Retina (tissue), 1 donor: ENCODE measurements around the gene SUMF1.

Experiments
- DNase-seq: peaks from one replicate; pipeline ENCODE4 v3.0.0-alpha.2; 2016

SUMF1 gene

DNA sequence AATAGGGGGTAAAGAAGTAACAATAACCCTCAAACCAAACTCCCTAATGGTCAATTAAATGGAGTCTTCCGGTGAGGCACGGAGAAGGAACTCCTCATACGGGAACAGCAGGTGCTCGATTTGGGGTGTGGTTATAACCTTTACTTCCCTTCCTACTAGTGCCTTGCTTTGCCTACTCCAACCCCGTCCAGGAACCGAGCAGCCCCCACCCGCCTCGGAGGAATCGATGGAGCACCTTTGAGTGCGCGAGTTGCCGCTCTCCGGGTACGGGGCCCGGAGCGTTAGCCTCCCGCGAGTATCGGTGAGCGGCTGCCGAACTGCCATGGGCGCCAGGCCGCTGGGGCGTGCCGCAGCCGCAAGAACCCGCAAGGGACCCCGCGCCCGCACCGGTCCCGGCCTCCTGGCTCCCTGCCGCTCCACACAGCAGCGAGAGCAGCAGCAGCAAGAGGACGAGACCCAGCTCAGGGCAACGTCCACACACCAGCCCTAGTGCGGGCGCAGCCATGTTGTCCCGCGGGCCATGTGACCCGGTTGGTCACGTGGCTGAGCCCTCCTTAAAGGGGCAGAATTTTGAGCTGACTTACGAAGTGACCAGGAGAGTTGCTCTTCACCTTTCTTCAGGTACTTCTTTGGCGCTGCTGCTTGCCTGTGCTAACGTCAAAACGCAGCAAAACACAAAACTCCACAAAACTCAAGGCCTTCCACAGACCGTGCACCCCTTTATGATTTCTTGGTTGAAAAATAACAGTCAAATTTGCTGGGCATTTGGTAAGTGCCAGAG, at the start of gene SUMF1:
SUMF1 (minus strand) TSS at position 529 of the 781 bp plus-strand sequence; CDS start at position 505, 24 bp downstream.
- peak; percentile 92 for DNase-seq

DNA sequence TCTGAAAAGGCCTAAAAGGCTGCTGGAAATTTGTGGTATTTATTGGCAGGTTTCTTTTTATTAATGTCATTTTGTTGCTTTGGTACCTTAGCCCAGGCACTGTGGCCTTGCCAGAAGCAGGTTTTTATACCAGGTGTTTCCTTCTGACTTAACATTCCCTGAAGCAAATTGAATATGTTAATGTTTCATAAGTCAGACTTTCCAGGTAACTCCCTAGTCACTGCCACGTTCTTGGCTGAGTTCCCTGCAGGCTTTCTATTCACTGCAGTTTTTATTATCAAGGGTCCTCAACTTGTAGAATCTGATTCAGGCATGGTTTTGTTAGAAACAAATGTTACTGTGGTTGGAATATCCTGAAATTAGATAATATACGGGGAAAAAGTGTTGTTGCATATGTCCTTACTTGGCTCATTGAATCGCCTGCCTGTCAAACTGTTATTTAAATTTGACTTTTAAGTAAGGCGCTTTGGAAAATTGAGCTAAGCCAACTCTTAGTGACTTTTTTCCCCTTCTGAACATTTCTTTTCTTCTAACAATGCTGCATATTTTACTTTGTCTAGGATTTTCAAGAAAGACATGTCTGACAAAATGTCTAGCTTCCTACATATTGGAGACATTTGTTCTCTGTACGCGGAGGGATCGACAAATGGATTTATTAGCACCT, 49.0 kb upstream of the SUMF1 start:
- DNase-seq: no peak

DNA sequence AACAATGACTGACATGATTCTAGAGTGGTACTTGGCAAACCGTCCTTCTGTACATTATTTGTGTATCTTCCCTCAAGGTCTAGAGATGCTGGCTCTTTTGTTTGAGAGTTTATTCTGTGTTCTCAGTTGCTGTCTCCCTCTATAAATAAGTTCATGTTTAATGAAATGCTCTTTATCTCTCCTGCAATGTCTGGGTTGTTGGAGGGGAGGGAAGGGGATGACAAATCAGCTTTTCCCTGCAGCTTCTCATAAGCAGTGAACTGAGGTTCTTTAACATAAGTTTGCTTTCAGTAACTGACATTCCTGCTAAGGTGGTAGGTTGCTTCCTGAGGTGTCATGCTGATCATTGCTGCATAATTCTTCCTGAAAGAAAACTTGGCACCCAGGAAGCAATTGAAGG, 47.8 kb upstream of the SUMF1 start:
- DNase-seq: no peak

DNA sequence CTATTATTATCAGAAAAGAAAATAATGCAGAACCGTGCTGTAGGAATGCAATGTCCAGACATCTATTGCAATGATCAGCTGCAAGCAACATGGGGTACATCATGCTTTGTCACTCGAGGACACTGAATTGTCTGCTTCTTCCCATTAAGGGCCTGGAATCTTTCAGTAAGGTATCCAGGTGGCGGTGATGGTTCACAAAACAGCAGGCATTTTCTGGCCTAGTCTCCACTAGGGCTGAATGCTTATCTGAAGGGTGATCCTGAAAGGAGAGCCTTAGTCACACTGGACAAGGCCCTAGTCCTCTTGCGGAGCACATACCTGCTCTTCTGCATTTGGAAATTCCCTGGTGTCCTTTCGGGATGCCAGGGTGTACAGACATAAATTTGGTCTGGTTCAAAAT, 47.3 kb upstream of the SUMF1 start:
- no peak for DNase-seq

DNA sequence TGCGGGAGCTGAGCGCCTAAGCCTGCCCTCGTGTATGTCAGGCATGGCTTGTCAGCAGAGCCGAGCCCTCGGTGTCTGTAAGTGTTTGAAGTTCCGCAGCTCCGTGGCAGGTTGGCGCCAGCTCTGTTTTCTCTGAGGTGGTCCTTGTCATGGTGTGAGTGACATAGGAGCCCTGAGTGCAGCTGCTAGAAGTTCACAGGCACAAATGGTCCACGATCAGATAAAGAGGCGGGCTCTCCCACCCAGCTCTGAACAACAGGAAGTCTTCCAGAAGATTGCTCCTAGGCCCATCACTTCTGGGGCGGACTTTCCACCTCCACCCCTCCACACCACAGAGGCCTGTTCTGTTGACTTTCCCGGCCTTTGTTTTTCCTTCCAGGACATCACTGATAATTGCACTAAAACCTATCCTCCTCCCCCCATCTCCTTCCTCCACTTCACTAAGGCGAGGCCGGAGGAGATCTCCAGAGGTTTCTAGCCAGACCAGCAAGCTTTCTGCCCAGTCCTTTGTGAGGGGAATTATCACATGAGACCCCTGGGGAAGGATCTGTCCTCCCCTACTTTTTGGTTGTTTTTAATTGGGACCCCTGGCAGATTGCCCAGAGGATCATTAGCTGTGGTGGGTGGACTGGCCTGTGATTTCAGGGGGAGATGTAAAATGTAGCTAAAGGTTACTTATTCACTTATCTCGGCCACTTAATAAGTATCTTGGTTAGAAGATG, 46.0 kb upstream of the SUMF1 start:
- peak; percentile 49 for DNase-seq

DNA sequence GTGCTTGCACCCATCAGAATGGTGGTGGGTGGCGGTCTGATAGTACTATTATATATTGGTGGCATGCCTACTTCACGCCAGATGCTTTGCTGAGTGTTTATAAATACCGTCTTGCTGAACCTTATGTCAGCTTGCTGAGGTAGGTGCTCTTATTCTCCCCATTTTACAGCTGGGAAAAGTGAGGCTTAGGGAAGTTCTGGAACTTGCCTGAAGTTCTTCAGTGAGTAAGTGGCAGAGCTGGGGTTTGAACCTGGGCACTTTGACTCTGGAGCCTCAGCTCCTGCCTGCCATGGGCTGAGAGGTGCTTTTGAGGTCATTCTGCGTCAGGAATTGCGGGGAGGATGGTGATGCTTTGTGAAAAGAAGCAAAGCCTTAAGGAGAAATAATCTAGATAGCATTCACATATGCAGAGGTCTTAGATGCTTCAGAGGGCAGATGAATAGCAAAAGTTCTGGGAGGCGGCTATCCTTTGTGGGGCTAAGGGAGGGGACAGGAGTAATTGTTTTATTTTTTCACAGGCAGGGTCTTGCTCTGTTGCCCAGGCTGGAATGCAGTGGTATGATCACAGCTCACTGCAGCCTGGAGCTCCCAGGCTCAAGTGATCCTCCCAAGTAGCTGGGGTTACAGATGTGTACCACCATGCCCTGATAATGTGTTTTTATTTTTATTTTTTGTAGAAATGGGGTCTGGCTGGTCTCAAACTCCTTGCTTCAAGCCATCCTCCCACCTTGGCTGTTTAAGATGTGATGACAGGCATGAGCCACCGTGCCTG, 44.6 kb upstream of the SUMF1 start:
- no peak for DNase-seq

DNA sequence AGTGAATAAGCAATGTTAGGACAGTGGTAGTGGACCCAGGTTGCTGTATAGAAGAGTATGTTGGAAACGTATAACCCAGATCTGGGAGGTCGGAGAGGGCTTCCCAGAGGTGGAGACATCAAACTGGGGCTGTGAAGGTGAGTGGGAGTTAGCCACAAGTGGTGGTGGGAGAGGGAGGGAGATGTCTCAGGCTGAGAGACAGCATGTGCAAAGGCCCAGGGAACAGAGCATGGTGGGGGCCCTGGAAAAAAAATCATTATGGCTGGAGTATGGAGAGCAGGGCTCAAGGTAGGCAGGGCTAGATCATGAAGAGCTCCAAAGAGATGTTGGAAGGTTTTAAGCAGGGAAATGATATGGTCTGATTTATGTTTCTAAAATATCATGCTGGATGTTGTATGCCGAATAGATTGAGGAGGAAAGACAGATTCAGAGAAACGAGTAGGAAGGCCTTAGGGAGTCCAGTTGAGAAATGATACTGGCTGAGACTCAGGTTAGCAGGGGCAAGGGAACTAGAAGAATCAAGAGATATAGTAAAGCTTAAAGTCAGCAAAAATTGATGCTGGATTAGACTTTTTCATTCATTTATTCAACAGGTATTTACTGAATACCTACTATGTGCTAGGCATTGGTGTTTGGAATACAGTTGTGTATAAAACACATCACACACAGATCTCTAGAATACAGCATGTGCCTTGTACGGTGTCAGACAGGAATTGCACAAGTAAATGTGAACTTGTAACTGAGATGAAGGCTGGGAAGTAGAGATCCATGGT, 43.1 kb upstream of the SUMF1 start:
- DNase-seq: no peak

DNA sequence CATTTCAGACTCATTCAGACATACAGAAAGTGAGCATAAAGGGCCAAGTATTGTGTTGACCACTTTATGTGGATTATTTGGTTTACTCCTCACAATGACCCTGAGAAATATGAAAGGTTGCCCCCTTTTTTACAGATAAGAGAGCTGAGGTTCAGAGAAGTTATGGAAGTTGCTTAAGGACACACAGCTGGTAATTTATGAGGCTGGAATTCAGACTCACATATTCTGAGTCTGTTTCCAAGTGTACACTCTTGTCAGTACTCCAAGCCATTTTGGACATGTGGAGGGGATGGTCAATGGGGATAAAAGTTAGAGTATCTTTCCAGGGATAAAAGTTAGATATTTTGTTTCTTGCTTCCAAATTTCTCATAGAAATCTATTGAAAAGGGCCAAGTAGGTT, 42.0 kb upstream of the SUMF1 start:
- DNase-seq: no peak

DNA sequence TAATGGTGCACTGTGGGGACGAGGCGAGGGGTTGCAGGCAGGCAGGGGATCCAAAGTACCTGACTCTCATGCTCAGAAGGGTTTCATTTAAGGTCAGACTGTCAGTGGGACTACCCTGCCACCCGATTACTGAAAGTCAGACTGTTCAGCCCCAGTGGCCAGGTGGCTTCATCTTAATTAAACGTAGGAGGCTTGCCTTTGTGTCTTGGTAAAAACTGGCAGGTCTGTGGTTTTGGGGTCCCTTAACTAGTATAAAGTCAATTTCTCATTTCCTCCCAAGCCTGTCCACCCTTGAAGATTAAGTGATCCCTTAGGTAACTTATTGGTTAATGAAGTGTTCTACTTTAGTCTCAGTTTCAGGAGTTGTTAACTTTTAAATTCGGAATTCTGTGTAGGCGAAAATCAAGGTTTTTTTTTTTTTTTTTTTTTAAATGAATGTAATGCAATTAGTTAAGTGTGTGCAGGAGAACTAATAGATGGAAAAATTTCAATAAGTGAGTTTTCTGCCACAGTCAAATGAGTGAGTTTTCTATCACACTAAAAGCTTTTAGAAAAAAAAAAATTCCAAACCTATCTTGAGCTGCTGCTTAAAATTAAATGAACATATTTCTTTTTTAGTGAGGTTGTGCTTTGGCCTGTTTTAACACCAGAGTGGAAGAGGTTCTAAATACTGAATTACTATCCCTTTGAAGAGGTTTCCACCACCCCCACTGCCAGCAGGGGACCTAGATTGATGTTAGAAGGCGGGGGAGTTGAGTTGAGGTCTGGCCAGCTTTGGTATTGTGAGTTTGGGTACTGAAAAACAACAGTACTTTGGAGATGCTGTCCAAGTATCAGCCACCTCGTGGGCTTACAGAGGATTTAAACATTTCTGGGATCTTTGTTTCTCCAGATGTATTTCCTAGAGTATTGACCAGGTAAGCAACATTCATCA, 41.2 kb upstream of the SUMF1 start:
- DNase-seq: no peak

DNA sequence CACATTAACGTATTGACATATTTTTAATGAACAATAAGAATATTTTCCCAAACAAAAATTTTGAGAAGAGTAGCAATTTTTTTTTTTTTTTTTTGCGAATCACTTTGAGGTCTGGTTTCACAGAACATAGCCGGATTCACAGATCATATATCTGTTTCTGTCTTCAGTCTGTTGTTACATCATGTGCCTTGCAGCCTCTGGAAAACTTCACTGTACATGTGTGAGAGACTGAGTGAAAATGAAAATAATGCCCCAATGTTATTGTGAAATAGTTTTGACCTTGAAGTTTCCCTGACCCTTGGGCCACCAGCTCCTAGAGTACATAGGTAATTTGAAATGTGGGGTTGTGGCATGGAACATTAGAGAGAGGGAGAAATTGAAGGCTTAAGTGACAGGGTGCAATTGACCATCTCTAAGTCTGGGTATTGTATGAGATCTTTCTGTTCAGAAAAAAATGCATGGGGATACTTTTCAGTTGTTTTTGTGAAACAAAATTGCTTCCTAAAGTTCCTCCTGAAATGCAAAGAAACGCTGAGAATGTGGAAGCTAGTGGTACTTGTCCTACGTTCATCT, 40.0 kb upstream of the SUMF1 start:
- no peak for DNase-seq

DNA sequence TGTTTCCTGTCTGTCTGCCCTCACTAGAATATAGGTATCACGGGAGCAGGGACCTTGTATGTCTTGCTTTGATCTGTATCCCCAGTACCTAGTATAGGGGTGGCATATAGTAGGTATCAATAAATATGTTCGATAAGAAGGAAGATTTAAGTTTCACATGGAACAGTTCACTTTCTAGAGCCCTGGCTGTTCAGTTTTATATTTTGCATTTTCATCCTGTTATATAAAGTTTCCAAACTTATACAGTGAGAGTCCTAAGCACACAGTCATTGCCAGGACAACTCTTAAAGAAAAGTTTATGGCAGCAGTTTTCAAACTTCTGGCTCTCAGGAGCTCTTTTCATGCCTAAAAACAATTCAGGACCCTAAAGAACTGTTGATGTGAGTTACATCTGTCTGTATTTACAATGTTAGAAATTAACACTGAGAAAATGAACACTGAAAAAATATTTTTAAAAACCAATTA, 39.5 kb upstream of the SUMF1 start:
- DNase-seq: no peak

DNA sequence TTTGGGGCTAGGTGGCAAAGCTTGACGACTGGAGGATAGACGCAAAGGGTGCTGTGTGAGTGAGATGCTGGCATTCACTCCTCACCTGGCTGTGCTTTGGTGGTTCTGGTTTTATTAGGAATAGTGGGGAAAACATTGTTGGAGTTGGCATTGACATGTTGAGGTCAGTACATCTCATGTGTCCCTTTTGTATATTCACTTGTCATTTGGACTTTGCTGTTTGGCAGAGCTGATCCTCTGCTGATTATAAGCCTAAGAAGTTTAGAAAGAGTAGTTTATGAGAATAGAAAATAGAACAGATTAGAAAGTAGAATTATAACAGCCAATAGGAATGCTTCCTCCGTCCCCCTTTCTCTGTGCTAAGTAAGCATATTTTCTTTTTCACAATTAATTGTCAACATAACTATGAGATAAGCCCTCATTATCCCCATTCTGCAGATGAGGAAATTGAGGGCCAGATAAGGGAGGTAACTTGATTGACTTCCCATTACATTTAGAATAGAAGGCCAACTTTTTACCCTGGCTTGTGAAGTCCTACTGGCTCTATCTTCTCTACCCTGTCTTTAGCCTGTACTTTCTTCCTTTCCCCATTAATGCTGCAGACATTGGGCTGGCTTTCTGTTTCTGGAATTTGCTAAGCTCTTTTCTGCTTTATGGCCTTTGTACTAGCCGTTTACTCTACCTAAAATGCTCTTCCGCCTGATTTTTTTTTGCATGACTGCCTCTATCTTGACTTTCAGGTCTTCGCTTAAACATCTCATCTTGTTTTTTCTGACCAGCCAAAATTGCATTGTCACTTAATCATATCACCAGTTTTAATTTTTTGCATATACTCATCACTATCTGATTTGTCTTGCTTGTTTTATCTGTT, 38.9 kb upstream of the SUMF1 start:
- DNase-seq: no peak

DNA sequence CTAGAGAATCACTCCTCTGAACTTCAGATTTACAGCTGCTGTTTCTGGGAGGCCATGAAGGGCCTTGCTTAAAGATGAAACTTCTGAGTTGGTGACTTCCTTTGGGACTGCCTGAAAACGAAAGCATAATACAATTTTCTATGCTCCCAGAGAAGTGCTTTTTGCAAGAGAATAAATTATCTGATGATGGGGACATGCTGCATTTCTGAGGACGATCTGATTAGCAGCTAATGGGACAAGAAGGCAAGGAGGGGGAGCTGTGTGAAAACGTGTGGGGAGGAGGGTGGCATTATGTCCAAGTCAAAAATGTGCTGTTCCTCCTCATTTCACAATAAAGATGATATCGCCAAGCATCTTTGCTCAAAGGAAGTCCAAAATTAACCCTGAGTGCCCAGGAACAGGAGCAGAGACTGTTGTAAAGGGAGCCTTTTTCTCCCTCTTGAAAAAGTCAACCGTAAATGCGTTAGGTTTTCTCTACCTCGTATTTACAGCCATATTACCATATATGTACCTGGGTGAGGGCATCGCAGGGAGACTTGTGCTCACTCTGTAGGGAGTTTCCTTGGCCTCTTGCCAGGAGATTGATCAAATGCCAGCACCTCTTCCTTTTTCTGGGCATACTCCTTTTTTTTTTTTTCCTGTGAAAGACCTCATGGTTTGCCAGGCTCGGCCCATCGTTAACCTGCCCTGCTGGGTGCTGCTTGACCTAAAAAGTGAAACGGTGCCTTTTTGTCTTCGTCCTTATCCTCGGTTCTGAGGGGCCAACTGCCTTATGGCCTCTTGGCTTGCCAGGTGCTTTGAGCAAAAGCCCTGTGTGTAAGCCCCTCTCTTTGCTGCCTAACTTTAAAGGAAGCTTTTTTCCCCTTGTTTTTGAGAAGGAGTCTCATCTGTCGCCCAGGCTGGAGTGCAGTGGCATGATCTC, 37.5 kb upstream of the SUMF1 start:
- no peak for DNase-seq

DNA sequence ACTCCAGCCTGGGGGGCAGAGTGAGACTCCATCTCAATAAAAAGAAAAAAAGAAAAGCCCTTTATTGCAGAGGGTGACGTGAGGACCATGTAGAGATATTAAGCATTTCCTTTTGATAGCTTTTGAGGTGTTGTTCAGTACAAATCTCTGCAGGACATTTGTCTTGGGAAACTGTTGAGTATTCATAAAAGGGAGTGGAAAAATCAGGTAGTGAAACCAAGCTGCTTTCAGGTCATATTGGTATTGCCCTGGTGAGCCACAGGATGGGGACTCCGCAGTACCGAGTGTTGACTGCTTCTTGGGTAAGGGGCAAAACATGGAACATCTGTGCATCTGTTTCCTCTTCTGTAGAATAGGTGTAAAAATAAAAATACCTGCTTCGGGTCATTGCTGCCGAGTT, 36.0 kb upstream of the SUMF1 start:
- DNase-seq: no peak

DNA sequence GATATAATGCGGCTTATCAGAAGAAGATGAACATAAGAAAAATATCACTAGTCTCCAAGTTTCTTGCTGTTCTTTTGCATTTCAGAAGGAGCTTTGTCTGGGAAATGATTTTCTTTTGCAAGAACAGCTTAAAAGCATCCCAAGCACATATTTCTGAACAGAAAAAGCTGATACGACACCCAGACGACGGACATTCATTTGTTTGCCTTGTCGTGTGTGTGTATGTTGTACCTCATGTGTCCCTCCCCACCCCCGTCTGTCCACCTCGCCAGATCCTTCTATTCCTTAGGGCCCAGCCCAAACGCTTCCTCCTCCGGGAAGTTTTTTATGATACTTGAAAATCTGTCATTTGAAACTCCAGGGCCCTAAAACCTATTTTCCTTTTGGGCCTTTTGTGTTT, 34.9 kb upstream of the SUMF1 start:
- DNase-seq: no peak

DNA sequence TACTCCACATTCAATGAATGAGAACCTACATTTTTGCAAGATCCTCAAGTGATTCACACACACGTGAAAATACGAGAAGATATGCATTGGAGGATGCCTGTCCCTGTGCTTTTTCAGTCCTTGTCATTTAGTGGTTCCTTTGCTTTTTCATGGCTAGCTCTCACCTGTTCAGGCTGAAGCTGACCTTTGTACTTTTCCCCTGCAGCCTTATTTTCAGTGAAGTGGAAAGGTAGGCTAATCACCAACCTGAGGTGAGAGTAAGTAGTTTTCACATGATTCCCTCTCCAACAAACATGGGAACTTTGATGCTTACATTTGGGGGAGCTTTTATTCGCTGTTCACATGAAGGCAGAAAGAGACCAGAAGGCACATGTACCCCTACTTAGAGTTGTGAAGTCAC, 34.4 kb upstream of the SUMF1 start:
- no peak for DNase-seq

DNA sequence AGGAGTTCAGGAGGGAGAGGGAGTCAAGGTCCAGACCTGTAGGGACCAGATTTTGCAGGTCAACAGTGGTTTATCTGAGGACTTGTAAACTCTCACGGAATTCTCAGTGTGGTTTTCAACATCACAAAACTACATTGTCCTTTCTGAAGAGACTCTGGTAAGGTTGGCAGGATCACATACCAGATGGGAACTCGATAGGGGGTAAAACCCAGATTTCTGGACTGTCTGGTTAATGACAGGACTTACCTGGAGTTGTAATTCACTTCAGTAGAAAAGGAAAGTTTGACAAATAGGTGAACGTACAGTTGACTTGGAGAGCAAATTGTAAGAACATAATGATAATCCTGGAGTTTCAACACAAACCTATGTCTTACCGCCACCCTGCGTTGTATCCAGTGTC, 31.4 kb upstream of the SUMF1 start:
- DNase-seq: no peak

DNA sequence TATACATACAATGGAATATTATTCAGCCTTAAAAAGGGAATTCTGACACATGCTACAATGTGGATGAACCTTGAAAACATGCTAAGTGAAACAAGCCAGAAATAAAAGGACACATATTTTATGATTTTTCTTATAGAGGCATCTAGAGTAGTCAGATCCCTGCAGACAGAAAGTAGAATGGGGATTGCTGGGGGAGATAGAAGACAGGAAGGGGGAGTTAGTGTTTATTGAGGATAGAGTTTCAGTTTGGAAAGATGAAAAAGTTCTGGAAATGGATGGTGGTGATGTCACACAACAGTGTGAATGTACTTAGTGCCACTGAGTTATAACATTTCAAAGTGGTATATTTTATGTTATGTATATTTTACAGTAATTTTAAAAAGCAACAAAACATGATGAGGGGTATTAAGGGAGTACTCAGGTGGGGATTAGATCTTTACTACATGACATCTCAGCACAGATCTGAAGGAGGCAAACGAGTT, 30.8 kb upstream of the SUMF1 start:
- no peak for DNase-seq
